HepG2 (cell line): ENCODE measurements around the gene FAM117B. TPM values are rescaled to one million over a fixed set of nuclear protein-coding genes. Genes with fewer than 3 reads are reported as not detected.

ENCODE experiments used
- ATAD3A ChIP-seq: sonication (generic); formaldehyde crosslinking; IDR thresholded peaks from 2 replicates; pipeline ENCODE4 v1.4.0; 2020; ENCODE audit warnings: missing genetic modification reagents
- CEBPG ChIP-seq: IDR thresholded peaks from 2 replicates; pipeline ENCODE4 v1.6.1; 2016
- FLYWCH1 ChIP-seq: sonication (generic); formaldehyde crosslinking; IDR thresholded peaks from 2 replicates; pipeline ENCODE4 v1.8.1; 2023; ENCODE audit warnings: mild to moderate bottlenecking, missing genetic modification reagents
- GATAD2A ChIP-seq: IDR thresholded peaks from 2 replicates; pipeline ENCODE4 v1.6.1; 2016
- HNF4G ChIP-seq, 2 experiments: sonication (generic) in 1 of 2; formaldehyde crosslinking in 1 of 2; IDR thresholded peaks; 2 replicates each; pipeline versions ENCODE4 v1.4.0 to v1.6.1; 2011 to 2020; ENCODE audit warnings: borderline replicate concordance in 2 of 2, low read depth in 2 of 2, mild to moderate bottlenecking in 2 of 2, low read length in 1 of 2, missing genetic modification reagents in 1 of 2, moderate library complexity in 1 of 2
- KDM1A ChIP-seq: IDR thresholded peaks from 2 replicates; pipeline ENCODE4 v1.6.1; 2016; ENCODE audit warnings: missing compliant biosample characterization
- KDM5A ChIP-seq: fragments of 200-600 bp; sonication (generic); IDR thresholded peaks from 2 replicates; pipeline ENCODE4 v1.7.0; 2018; ENCODE audit warnings: antibody characterized with exemption, mild to moderate bottlenecking, low read length, borderline replicate concordance
- KDM6A ChIP-seq: IDR thresholded peaks from 2 replicates; pipeline ENCODE4 v1.6.1; 2016; ENCODE audit warnings: low read depth
- LCORL ChIP-seq, 2 experiments: fragments of 450-650 bp in 1 of 2; sonication (generic) in 1 of 2; formaldehyde crosslinking in 1 of 2; IDR thresholded peaks; 2 replicates each; pipeline versions ENCODE4 v1.5.0 to v1.6.1; 2017 to 2020; ENCODE audit warnings: antibody characterized with exemption in 1 of 2, missing genetic modification reagents in 1 of 2
- MXD3 ChIP-seq: IDR thresholded peaks from 2 replicates; pipeline ENCODE4 v1.6.1; 2016; ENCODE audit warnings: mild to moderate bottlenecking, missing biosample characterization, missing genetic modification reagents
- NBN ChIP-seq: fragments of 450-650 bp; conservative IDR thresholded peaks from 2 replicates; pipeline ENCODE4 v1.6.1; 2017
- NFRKB ChIP-seq: fragments of 450-650 bp; IDR thresholded peaks from 2 replicates; pipeline ENCODE4 v1.6.1; 2017
- NFYC ChIP-seq: IDR thresholded peaks from 2 replicates; pipeline ENCODE4 v1.6.1; 2016; ENCODE audit warnings: missing genetic modification reagents, missing compliant biosample characterization
- NKX3-1 ChIP-seq: sonication (generic); formaldehyde crosslinking; IDR thresholded peaks from 2 replicates; pipeline ENCODE4 v1.5.0; 2020; ENCODE audit warnings: missing genetic modification reagents
- NRL ChIP-seq: sonication (generic); formaldehyde crosslinking; IDR thresholded peaks from 2 replicates; pipeline ENCODE4 v1.5.0; 2020; ENCODE audit warnings: missing genetic modification reagents, mild to moderate bottlenecking, moderate library complexity, borderline replicate concordance
- PAF1 ChIP-seq: IDR thresholded peaks from 2 replicates; pipeline ENCODE4 v1.6.1; 2016; ENCODE audit warnings: missing genetic modification reagents, missing compliant biosample characterization
- PCBP1 ChIP-seq: fragments of 200-400 bp; formaldehyde crosslinking; IDR thresholded peaks from 2 replicates; pipeline ENCODE4 v1.6.1; 2017; ENCODE audit warnings: mild to moderate bottlenecking, low read depth, low read length, borderline replicate concordance
- PHF21A ChIP-seq: sonication (generic); formaldehyde crosslinking; IDR thresholded peaks from 2 replicates; pipeline ENCODE4 v1.5.0; 2020; ENCODE audit warnings: mild to moderate bottlenecking, missing genetic modification reagents
- RBFOX2 ChIP-seq: fragments of 200-400 bp; formaldehyde crosslinking; IDR thresholded peaks from 2 replicates; pipeline ENCODE4 v1.6.1; 2017; ENCODE audit warnings: low read depth, mild to moderate bottlenecking, low read length
- STAT5B ChIP-seq: sonication (generic); formaldehyde crosslinking; IDR thresholded peaks from 2 replicates; pipeline ENCODE4 v1.4.0; 2020; ENCODE audit warnings: missing genetic modification reagents
- TP53 ChIP-seq: sonication (generic); formaldehyde crosslinking; conservative IDR thresholded peaks from 2 replicates; pipeline ENCODE4 v1.4.0; 2020; ENCODE audit warnings: missing genetic modification reagents
- ZBTB25 ChIP-seq: IDR thresholded peaks from 2 replicates; pipeline ENCODE4 v1.6.1; 2018; ENCODE audit warnings: missing genetic modification reagents
- ZFP36 ChIP-seq: fragments of 150-350 bp; IDR thresholded peaks from 2 replicates; pipeline ENCODE4 v1.6.1; 2018; ENCODE audit warnings: borderline replicate concordance, low read length, low read depth; ENCODE audit not compliant: partially characterized antibody
- ZNF12 ChIP-seq: sonication (generic); formaldehyde crosslinking; IDR thresholded peaks from 2 replicates; pipeline ENCODE4 v1.5.0; 2020; ENCODE audit warnings: missing genetic modification reagents
- ZNF607 ChIP-seq: sonication (generic); formaldehyde crosslinking; IDR thresholded peaks from 2 replicates; pipeline ENCODE4 v1.5.1; 2020; ENCODE audit warnings: missing genetic modification reagents, mild to moderate bottlenecking, borderline replicate concordance
- ZNF800 ChIP-seq: sonication (generic); formaldehyde crosslinking; IDR thresholded peaks from 2 replicates; pipeline ENCODE4 v1.4.0; 2020; ENCODE audit warnings: missing genetic modification reagents
- polyA plus RNA-seq, 8 experiments: library from polyadenylated mRNA; depleted of rRNA in 3 of 8; stranded (reverse) in 7 of 8; unstranded in 1 of 8; fragments of >200 nt; fragmentation: Illumina TruSeq in 4 of 8; extraction: Trizol in 4 of 8; gene quantifications; 2 replicates each; pipeline versions ENCODE4 v1.2.1 to v1.2.3, GENCODE V29; 2011 to 2016; ENCODE audit warnings: low read depth in 4 of 8, missing spikeins in 1 of 8, mixed read lengths in 1 of 8; ENCODE audit not compliant: insufficient read depth in 1 of 8
- total RNA-seq, 5 experiments: library from RNA; depleted of rRNA; stranded (reverse); fragments of >200 nt; fragmentation: Illumina TruSeq; extraction: Trizol; gene quantifications; 2 replicates each; pipeline ENCODE4 v1.2.3, GENCODE V29; 2016; ENCODE audit warnings: low read depth in 1 of 5

FAM117B gene
- total and polyA plus RNA-seq, 2 of the 13 experiments (the other 11 are each of a cell fraction or from before 2014, with no cell fraction given): 5.8 to 11.0 TPM

GRCh38 chr2:202634556-202635427, at the start of gene FAM117B (continued):
- TF ChIP-seq TP53 (0 out of 2 replicates have a peak, but pooled peaks have one; percentile 33), NRL (CRISPR knock-in tag) (peak; percentile 98), LCORL (IDR thresholded peaks at IDR 0.05) (no peak), LCORL (CRISPR knock-in tag; IDR thresholded peaks at IDR 0.05) (peak; percentile 77), ZNF12 (CRISPR knock-in tag) (no peak), NFYC (CRISPR knock-in tag) (peak; percentile 93), ZNF607 (CRISPR knock-in tag) (no peak), CEBPG (CRISPR knock-in tag) (no peak), NKX3-1 (CRISPR knock-in tag) (0 out of 2 replicates have a peak, but pooled peaks have one; percentile 52), PHF21A (CRISPR knock-in tag) (peak; percentile 88; the same call in 1 of the 2 replicates), ATAD3A (CRISPR knock-in tag) (0 out of 2 replicates have a peak, but pooled peaks have one; percentile 46), HNF4G (IDR thresholded peaks at IDR 0.05; ENCODE audit: borderline replicate concordance, low read depth, low read length) (no peak; the same call in 1 of the 2 replicates), HNF4G (CRISPR knock-in tag; IDR thresholded peaks at IDR 0.05; ENCODE audit: borderline replicate concordance, low read depth) (no peak), MXD3 (CRISPR knock-in tag) (peak; percentile 53; the same call in 1 of the 2 replicates), STAT5B (CRISPR knock-in tag) (no peak), GATAD2A (peak; percentile 93), PAF1 (no peak), FLYWCH1 (CRISPR knock-in tag) (no peak), KDM1A (CRISPR knock-in tag) (peak; percentile 56; the same call in 1 of the 2 replicates), ZBTB25 (CRISPR knock-in tag) (0 out of 2 replicates have a peak, but pooled peaks have one; percentile 65), KDM5A (peak; percentile 70; the same call in 1 of the 2 replicates), ZFP36 (no peak), RBFOX2 (peak; percentile 94), NBN (no peak), PCBP1 (0 out of 2 replicates have a peak, but pooled peaks have one; percentile 43), ZNF800 (CRISPR knock-in tag) (peak; percentile 72), KDM6A (CRISPR knock-in tag) (no peak), NFRKB (no peak)
